Mesenchymal stem cell (in vitro differentiated cells and primary cell): ENCODE data around the gene PRKAA1.

ENCODE experiments used
- DNase-seq: peaks from one replicate; pipeline ENCODE4 v3.0.0-alpha.2; 2013
- H2AFZ ChIP-seq: one replicate; pipeline ENCODE4 v1.6.1; 2013; ENCODE audit warnings: low read depth, mild to moderate bottlenecking, control low read depth, inconsistent platforms, low read length, moderate library complexity
- H2AK5ac ChIP-seq: 2 replicates; pipeline ENCODE4 v1.6.1; 2013; ENCODE audit warnings: low read length, moderate library complexity, mild to moderate bottlenecking, inconsistent platforms; ENCODE audit not compliant: severe bottlenecking
- H2BK120ac ChIP-seq: one replicate; pipeline ENCODE4 v1.6.1; 2013; ENCODE audit warnings: low read depth, mild to moderate bottlenecking, inconsistent platforms, low read length, moderate library complexity
- H2BK12ac ChIP-seq, 2 experiments: one replicate each; pipeline ENCODE4 v1.6.1; 2013; ENCODE audit warnings: inconsistent platforms in 2 of 2, low read length in 2 of 2, mild to moderate bottlenecking in 2 of 2, moderate library complexity in 2 of 2, control low read depth in 1 of 2
- H2BK15ac ChIP-seq: one replicate; pipeline ENCODE4 v1.6.1; 2013; ENCODE audit warnings: mild to moderate bottlenecking, low read depth, inconsistent platforms; ENCODE audit not compliant: poor library complexity, severe bottlenecking
- H2BK5ac ChIP-seq: 2 replicates; pipeline ENCODE4 v1.6.1; 2013; ENCODE audit warnings: low read depth, mild to moderate bottlenecking, low read length, control low read depth, inconsistent platforms; ENCODE audit not compliant: poor library complexity, severe bottlenecking
- H3K14ac ChIP-seq, 2 experiments: one replicate each; pipeline ENCODE4 v1.6.1; 2013; ENCODE audit warnings: inconsistent platforms in 2 of 2, low read length in 2 of 2, control low read depth in 1 of 2, mild to moderate bottlenecking in 1 of 2, moderate library complexity in 1 of 2
- H3K18ac ChIP-seq, 2 experiments: one replicate each; pipeline ENCODE4 v1.6.1; 2013; ENCODE audit warnings: inconsistent platforms in 2 of 2, low read length in 2 of 2, control low read depth in 1 of 2, low read depth in 1 of 2, mild to moderate bottlenecking in 1 of 2
- H3K23ac ChIP-seq, 2 experiments: one replicate each; pipeline ENCODE4 v1.6.1; 2013; ENCODE audit warnings: inconsistent platforms in 2 of 2, low read length in 2 of 2, mild to moderate bottlenecking in 2 of 2, moderate library complexity in 2 of 2, control low read depth in 1 of 2
- H3K27ac ChIP-seq: 2 replicates; pipeline ENCODE4 v1.5.1; 2013; ENCODE audit warnings: mild to moderate bottlenecking, moderate library complexity, low read length, control low read depth, inconsistent platforms; ENCODE audit not compliant: poor library complexity, severe bottlenecking
- H3K27me3 ChIP-seq, 2 experiments: 2 replicates each; pipeline versions ENCODE4 v1.6.1 to v1.7.0; 2013; ENCODE audit warnings: low read length in 2 of 2, mild to moderate bottlenecking in 2 of 2, moderate library complexity in 2 of 2, control low read depth in 1 of 2, inconsistent platforms in 1 of 2; ENCODE audit not compliant: control insufficient read depth in 1 of 2, insufficient read depth in 1 of 2
- H3K36me3 ChIP-seq, 2 experiments: 2 replicates each; pipeline versions ENCODE4 v1.6.1 to v1.7.0; 2013; ENCODE audit warnings: low read length in 2 of 2, control low read depth in 1 of 2, inconsistent platforms in 1 of 2, low read depth in 1 of 2, mild to moderate bottlenecking in 1 of 2; ENCODE audit not compliant: insufficient read depth in 2 of 2, control insufficient read depth in 1 of 2
- H3K4ac ChIP-seq, 2 experiments: one replicate each; pipeline ENCODE4 v1.6.1; 2013; ENCODE audit warnings: inconsistent platforms in 2 of 2, low read length in 2 of 2, mild to moderate bottlenecking in 2 of 2, moderate library complexity in 2 of 2, control low read depth in 1 of 2, low read depth in 1 of 2
- H3K4me1 ChIP-seq: 2 replicates; pipeline ENCODE4 v1.6.1; 2013; ENCODE audit warnings: low read depth, low read length, control low read depth; ENCODE audit not compliant: control insufficient read depth, insufficient read depth
- H3K4me2 ChIP-seq: 2 replicates; pipeline ENCODE4 v1.6.1; 2013; ENCODE audit warnings: low read length, mild to moderate bottlenecking, inconsistent platforms; ENCODE audit not compliant: poor library complexity, severe bottlenecking
- H3K4me3 ChIP-seq, 2 experiments: 2 replicates each; pipeline versions ENCODE4 v1.5.1 to v1.7.0; 2013; ENCODE audit warnings: low read length in 2 of 2, mild to moderate bottlenecking in 2 of 2, control low read depth in 1 of 2, low read depth in 1 of 2; ENCODE audit not compliant: insufficient read depth in 1 of 2
- H3K79me1 ChIP-seq: replicated peaks from 2 replicates; pipeline ENCODE4 v1.6.1; 2013; ENCODE audit warnings: mild to moderate bottlenecking, control low read depth, low read length, inconsistent platforms; ENCODE audit not compliant: poor library complexity, severe bottlenecking
- H3K9ac ChIP-seq: 2 replicates; pipeline ENCODE4 v1.7.0; 2013; ENCODE audit warnings: mild to moderate bottlenecking, low read length, moderate library complexity
- H3K9me3 ChIP-seq: 2 replicates; pipeline ENCODE4 v1.7.0; 2013; ENCODE audit warnings: mild to moderate bottlenecking, low read length; ENCODE audit not compliant: control insufficient read depth
- H4K8ac ChIP-seq: one replicate; pipeline ENCODE4 v1.6.1; 2013; ENCODE audit warnings: inconsistent platforms, mild to moderate bottlenecking, low read length, moderate library complexity
- H4K91ac ChIP-seq: one replicate; pipeline ENCODE4 v1.6.1; 2013; ENCODE audit warnings: mild to moderate bottlenecking, low read length, inconsistent platforms
- WGBS: methylation state at CpG from one replicate; pipeline ENCODE4 v1.1.7; 2013; ENCODE audit warnings: mixed read lengths; 5-methylcytosine and 5-hydroxymethylcytosine counted together

Gene PRKAA1

DNA sequence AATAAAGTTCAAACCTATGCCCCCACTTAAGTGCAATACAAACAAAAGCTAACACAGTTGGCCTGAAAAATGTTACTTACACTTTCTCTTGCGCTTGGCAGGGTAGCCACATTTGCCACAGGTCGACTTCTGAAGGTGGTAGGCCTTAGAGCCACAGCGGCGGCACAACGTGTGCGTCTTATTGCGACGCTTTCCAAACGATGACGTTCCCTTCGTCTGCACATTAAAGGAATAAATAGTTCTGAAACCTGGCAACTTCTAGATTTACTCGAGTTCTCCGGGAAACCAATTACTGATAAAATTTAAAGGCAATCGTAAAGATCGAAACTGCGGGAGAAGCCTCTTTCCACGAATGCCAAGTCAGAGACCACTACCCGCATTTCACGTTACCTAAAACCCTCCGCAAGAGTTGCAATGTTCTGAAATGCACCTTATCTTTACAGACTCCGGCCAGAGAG lies 36.2 kb upstream of the PRKAA1 start:
- under 1% methylated on average over 21 of the region's 21 CpGs for WGBS
- peak; percentile 58 for DNase-seq

DNA sequence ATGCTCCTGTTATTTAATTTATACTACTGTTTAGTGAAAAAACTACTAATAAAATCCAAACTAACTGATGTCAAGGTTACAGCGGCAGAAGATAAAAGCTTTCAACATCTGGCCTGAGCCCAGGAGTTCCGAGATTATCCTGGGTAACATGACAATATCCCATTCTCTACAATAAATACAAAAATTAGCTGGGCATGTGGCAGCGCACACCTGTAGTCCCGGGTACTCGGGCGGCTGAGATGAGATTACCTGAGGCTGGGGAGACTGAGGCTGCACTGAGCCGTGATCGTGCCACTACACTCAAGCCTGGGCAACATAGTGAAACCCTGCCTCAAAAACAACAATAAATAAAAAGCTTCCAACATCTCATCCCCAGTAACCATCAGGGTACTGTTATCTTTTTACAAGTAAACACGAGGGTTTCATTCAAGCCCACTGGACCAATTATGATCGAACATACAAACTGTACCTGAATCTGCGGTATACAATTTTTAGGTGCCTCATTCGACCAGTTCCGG lies 35.6 kb upstream of the PRKAA1 start:
- Histone ChIP-seq H3K9ac (peak overlapping the region; percentile 100), H3K9me3 (no peaks in the 10 kb centered on the region), H3K4me2 (peak overlapping the region; percentile 91), H3K18ac (no peak overlapping the region), H3K23ac (no peak overlapping the region), H4K91ac (no peak overlapping the region), H3K36me3 (peaks cover 18 to 56% of the 10 kb centered on the region in 2 experiments), H2BK15ac (no peak overlapping the region), H2AFZ (no peak overlapping the region), H3K4me1 (peaks cover 6% of the 10 kb centered on the region), H3K27me3 (no peaks in the 10 kb centered on the region), H2BK12ac (no peak overlapping the region), H3K14ac (no peak overlapping the region), H2BK120ac (no peak overlapping the region), H3K4ac (no peak overlapping the region), H3K4me3 (peak overlapping the region; percentile 59 to 100), H2BK5ac (no peak overlapping the region), H4K8ac (no peak overlapping the region), H2AK5ac (no peak overlapping the region), H3K79me1 (peaks cover 4% of the 10 kb centered on the region), H3K27ac (no peak overlapping the region)
- 26% methylated on average over 13 of the region's 13 CpGs for WGBS
- DNase-seq, result no peak

More for the DNA sequence above, 36.2 kb upstream of the PRKAA1 start:
- Histone ChIP-seq H3K4me1 (peaks cover 6% of the 10 kb centered on the region), H2AK5ac (peak overlapping the region; percentile 50), H3K36me3 (peaks cover 18 to 50% of the 10 kb centered on the region in 2 experiments), H3K14ac (peak overlapping the region in 1 of 2 experiments; percentile 41), H3K4me2 (peak overlapping the region; percentile 91), H4K8ac (peak overlapping the region; percentile 94), H2BK15ac (no peak overlapping the region), H3K18ac (peak overlapping the region; percentile 55 to 65), H3K27me3 (no peaks in the 10 kb centered on the region), H3K27ac (peak overlapping the region; percentile 68), H3K4ac (peak overlapping the region; percentile 76 to 82), H2BK120ac (no peak overlapping the region), H2AFZ (no peak overlapping the region), H2BK12ac (no peak overlapping the region), H4K91ac (no peak overlapping the region), H3K23ac (no peak overlapping the region), H3K9me3 (no peaks in the 10 kb centered on the region), H3K79me1 (peaks cover 4% of the 10 kb centered on the region), H2BK5ac (peak overlapping the region; percentile 3), H3K9ac (peak overlapping the region; percentile 100), H3K4me3 (peak overlapping the region; percentile 64 to 100)

DNA sequence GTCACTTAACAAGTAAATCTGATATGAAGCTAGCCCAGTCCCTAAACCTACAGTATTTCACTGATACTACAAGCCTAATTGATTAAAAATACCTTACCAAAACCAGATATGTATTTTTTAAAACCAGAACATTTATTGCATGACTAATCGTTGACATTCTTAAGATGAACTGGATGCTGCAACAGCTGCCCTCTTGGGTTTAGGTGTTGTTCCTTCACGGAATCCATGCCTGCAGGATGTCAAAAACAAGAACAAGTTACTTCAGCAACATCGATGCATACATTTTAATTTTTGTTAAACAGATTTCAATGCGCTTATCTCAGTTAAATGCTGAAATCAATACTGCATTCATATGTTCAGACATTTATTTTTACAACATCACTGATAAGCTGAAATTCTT lies 34.2 kb upstream of the PRKAA1 start:
- H2BK12ac ChIP-seq, result no peak overlapping the region
- peaks cover 6% of the 10 kb centered on the region for H3K4me1 ChIP-seq
- peak overlapping the region; percentile 100 for H3K9ac ChIP-seq
- H3K18ac ChIP-seq, result no peak overlapping the region
- no peaks in the 10 kb centered on the region for H3K9me3 ChIP-seq
- H2AFZ ChIP-seq, result no peak overlapping the region
- no peaks in the 10 kb centered on the region for H3K27me3 ChIP-seq
- no peak overlapping the region for H3K23ac ChIP-seq
- H2AK5ac ChIP-seq, result no peak overlapping the region
- no peak overlapping the region for H3K27ac ChIP-seq
- H3K4me3 ChIP-seq, result peak overlapping the region in 1 of 2 experiments; percentile 100
- H3K4me2 ChIP-seq, result no peak overlapping the region
- no peak overlapping the region for H2BK120ac ChIP-seq
- WGBS, result 84% methylated on average over 4 of the region's 4 CpGs
- H4K8ac ChIP-seq, result no peak overlapping the region
- peaks cover 4% of the 10 kb centered on the region for H3K79me1 ChIP-seq
- H3K4ac ChIP-seq, result no peak overlapping the region
- H4K91ac ChIP-seq, result no peak overlapping the region
- no peak overlapping the region for H2BK5ac ChIP-seq
- DNase-seq, result no peak
- peaks cover 24 to 70% of the 10 kb centered on the region in 2 experiments for H3K36me3 ChIP-seq
- no peak overlapping the region for H2BK15ac ChIP-seq
- H3K14ac ChIP-seq, result no peak overlapping the region

DNA sequence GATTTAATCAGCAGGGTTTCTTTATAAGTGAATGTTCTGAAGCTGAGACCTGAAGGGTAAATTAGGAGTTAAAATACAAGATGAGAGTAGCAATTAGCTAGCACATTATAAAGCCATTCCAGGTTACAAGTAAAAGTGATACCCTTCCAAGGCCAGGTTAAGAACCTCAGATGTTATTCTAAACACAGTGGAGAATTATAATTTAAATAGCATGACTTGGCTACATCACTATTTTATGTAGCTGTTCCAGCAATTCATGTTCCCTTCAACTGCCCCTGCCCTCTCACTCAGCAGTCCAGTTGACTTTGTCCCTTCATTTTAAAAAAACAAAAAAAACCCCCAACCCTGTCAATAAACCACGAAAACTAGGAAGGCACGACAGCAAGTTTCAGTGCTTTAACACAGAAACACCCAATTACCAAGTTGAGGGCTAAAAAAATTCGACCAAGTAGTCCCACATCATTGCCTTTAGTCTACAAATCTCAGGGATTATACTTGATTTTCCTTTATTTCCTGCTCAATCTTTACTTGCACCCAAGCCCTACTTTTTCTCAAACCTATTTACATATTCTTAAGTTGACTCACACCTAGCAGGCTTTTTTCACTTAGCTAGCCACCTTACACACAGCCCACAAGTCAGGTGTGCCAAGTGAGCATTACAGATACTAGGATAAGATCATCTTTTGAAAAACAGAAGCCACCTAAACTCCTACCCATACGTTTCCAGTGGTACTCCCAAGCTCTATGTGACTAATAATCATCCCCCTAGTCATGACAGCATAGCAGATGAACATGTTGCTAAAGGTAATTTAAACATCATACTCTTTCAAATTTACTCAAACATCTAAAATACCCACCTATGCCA lies 33.4 kb upstream of the PRKAA1 start:
- H3K4ac ChIP-seq, result no peak overlapping the region
- no peak overlapping the region for H4K91ac ChIP-seq
- H3K27me3 ChIP-seq, result no peaks in the 10 kb centered on the region
- no peak overlapping the region for H2AK5ac ChIP-seq
- no peak overlapping the region for H3K23ac ChIP-seq
- DNase-seq, result no peak
- H3K4me2 ChIP-seq, result no peak overlapping the region
- H2BK120ac ChIP-seq, result no peak overlapping the region
- no peaks in the 10 kb centered on the region for H3K9me3 ChIP-seq
- no peak overlapping the region for H3K14ac ChIP-seq
- H3K4me3 ChIP-seq, result peak overlapping the region in 1 of 2 experiments; percentile 100
- peaks cover 30 to 78% of the 10 kb centered on the region in 2 experiments for H3K36me3 ChIP-seq
- no peak overlapping the region for H2BK15ac ChIP-seq
- 79% methylated on average over 4 of the region's 4 CpGs for WGBS
- H4K8ac ChIP-seq, result no peak overlapping the region
- H3K27ac ChIP-seq, result no peak overlapping the region
- peaks cover 5% of the 10 kb centered on the region for H3K79me1 ChIP-seq
- peaks cover 6% of the 10 kb centered on the region for H3K4me1 ChIP-seq
- no peak overlapping the region for H3K18ac ChIP-seq
- H2BK12ac ChIP-seq, result no peak overlapping the region
- H2BK5ac ChIP-seq, result no peak overlapping the region
- no peak overlapping the region for H2AFZ ChIP-seq
- peak overlapping the region; percentile 100 for H3K9ac ChIP-seq
